ENCODE results near the gene MGMT. TPM values are rescaled to one million over a fixed set of nuclear protein-coding genes. Genes with fewer than 3 reads are reported as not detected.

The MGMT gene
- total and polyA plus RNA-seq, 2 of the 4 experiments (the other 2 are of a cell fraction): 11.5 to 17.8 TPM

DNA sequence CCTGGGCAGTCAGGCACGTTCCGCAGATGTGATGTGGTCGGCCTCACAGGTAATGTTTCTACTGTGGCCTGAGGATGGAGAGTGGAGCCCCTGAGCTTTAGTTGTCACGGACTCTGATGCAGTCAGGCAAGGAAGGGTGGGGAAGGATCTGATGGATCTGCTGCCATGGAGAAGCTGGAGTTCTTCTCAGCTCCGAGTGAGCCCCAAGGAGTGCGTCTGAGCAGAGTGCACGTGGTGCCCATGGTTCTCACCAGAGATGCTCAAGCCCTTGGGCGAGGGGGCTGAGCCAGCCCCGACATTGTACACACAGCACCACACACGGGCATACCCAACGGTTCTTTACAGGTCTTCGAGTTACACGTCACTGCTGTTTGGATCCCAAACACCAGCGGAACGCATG, 304.5 kb downstream of the MGMT start:
- Histone ChIP-seq H3K9me3 (ENCODE audit: control insufficient read depth, insufficient read depth, low read length) (peaks cover 44% of the 10 kb centered on the region), H2BK20ac (ENCODE audit: low read depth, low read length) (no peak overlapping the region), H3K9me1 (ENCODE audit: insufficient read depth, low read length) (no peaks in the 10 kb centered on the region), H2AFZ (replicated peaks; ENCODE audit: low read length, poor library complexity) (no peak overlapping the region), H3K4me1 (ENCODE audit: control insufficient read depth, insufficient read depth, low read length) (no peaks in the 10 kb centered on the region), H3K27me3 (ENCODE audit: control insufficient read depth, insufficient read depth, low read length) (no peaks in the 10 kb centered on the region), H3K14ac (replicated peaks; ENCODE audit: low read depth, low read length) (no peak overlapping the region), H3K27ac (ENCODE audit: insufficient read depth, low read length) (no peak overlapping the region), H2BK5ac (ENCODE audit: low read depth, low read length, poor library complexity, severe bottlenecking) (no peak overlapping the region), H3K9ac (ENCODE audit: low read depth, low read length) (no peak overlapping the region), H3K4me3 (ENCODE audit: insufficient read depth, low read depth, low read length) (no peak overlapping the region), H4K91ac (ENCODE audit: insufficient read depth, low read depth, low read length) (no peak overlapping the region), H3K79me1 (ENCODE audit: low read depth in 1 of 2, low read length in 2 of 2) (no peaks in the 10 kb centered on the region), H3K56ac (ENCODE audit: extremely low read depth, insufficient read depth, low read length) (no peak overlapping the region), H3K18ac (ENCODE audit: low read depth, low read length) (no peak overlapping the region), H4K20me1 (ENCODE audit: insufficient read depth, low read length) (no peaks in the 10 kb centered on the region), H4K5ac (ENCODE audit: low read depth, low read length) (no peak overlapping the region), H3K36me3 (ENCODE audit: control insufficient read depth, insufficient read depth, low read length) (no peaks in the 10 kb centered on the region), H2BK15ac (ENCODE audit: low read depth, low read length) (no peak overlapping the region), H3K4ac (ENCODE audit: low read depth, low read length) (no peak overlapping the region), H3K4me2 (ENCODE audit: low read depth, low read length) (no peak overlapping the region), H2BK120ac (ENCODE audit: low read depth, low read length) (no peak overlapping the region), H3K23ac (ENCODE audit: low read depth, low read length) (no peak overlapping the region), H2AK5ac (ENCODE audit: low read depth, low read length) (no peak overlapping the region), H2AK9ac (replicated peaks; ENCODE audit: low read depth, low read length, poor library complexity) (no peak overlapping the region), H4K8ac (ENCODE audit: low read depth in 2 of 2, low read length in 2 of 2) (no peak overlapping the region)
- no TSS peak for BruUV-seq (replicated peaks)
- 80% methylated on average over 11 of the region's 15 CpGs; no CpG with 5 or more reads in 1 of the 2 experiments for WGBS, 2 experiments (ENCODE audit: extremely low coverage in 2 of 2, insufficient read length in 1 of 2)
- ChIA-PET CTCF (no interaction called here), POLR2A (ENCODE audit: unreplicated experiment) (no interaction called here)
- TF ChIP-seq CHD1 (IDR thresholded peaks at IDR 0.05; ENCODE audit: low read depth, low read length): no peak
- no peak for TF ChIP-seq CEBPB (IDR thresholded peaks at IDR 0.05; ENCODE audit: low read depth, low read length)
- TF ChIP-seq BHLHE40 (IDR thresholded peaks at IDR 0.05; ENCODE audit: low read depth, low read length): no peak
- TF ChIP-seq MXI1 (IDR thresholded peaks at IDR 0.05; ENCODE audit: borderline replicate concordance, low read depth, low read length): no peak
- no peak for TF ChIP-seq MAZ (IDR thresholded peaks at IDR 0.05; ENCODE audit: borderline replicate concordance, low read depth, low read length)
- TF ChIP-seq, protein P1, sequence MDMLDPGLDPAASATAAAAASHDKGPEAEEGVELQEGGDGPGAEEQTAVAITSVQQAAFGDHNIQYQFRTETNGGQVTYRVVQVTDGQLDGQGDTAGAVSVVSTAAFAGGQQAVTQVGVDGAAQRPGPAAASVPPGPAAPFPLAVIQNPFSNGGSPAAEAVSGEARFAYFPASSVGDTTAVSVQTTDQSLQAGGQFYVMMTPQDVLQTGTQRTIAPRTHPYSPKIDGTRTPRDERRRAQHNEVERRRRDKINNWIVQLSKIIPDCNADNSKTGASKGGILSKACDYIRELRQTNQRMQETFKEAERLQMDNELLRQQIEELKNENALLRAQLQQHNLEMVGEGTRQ (IDR thresholded peaks at IDR 0.05; ENCODE audit: low read depth, low read length): no peak
- no peak for TF ChIP-seq RFX5 (IDR thresholded peaks at IDR 0.05; ENCODE audit: low read depth, low read length)
- TF ChIP-seq FOS (IDR thresholded peaks at IDR 0.05; ENCODE audit: low read depth, low read length): no peak
- TF ChIP-seq, protein P2, sequence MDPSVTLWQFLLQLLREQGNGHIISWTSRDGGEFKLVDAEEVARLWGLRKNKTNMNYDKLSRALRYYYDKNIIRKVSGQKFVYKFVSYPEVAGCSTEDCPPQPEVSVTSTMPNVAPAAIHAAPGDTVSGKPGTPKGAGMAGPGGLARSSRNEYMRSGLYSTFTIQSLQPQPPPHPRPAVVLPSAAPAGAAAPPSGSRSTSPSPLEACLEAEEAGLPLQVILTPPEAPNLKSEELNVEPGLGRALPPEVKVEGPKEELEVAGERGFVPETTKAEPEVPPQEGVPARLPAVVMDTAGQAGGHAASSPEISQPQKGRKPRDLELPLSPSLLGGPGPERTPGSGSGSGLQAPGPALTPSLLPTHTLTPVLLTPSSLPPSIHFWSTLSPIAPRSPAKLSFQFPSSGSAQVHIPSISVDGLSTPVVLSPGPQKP (IDR thresholded peaks at IDR 0.05; ENCODE audit: borderline replicate concordance, low read depth, low read length): no peak
- no peak for TF ChIP-seq POLR2A (IDR thresholded peaks at IDR 0.05; ENCODE audit: low read depth, low read length)
- no peak for TF ChIP-seq RAD21 (IDR thresholded peaks at IDR 0.05; ENCODE audit: low read length)
- TF ChIP-seq, protein P3, sequence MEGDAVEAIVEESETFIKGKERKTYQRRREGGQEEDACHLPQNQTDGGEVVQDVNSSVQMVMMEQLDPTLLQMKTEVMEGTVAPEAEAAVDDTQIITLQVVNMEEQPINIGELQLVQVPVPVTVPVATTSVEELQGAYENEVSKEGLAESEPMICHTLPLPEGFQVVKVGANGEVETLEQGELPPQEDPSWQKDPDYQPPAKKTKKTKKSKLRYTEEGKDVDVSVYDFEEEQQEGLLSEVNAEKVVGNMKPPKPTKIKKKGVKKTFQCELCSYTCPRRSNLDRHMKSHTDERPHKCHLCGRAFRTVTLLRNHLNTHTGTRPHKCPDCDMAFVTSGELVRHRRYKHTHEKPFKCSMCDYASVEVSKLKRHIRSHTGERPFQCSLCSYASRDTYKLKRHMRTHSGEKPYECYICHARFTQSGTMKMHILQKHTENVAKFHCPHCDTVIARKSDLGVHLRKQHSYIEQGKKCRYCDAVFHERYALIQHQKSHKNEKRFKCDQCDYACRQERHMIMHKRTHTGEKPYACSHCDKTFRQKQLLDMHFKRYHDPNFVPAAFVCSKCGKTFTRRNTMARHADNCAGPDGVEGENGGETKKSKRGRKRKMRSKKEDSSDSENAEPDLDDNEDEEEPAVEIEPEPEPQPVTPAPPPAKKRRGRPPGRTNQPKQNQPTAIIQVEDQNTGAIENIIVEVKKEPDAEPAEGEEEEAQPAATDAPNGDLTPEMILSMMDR (conservative IDR thresholded peaks at IDR 0.05; ENCODE audit: low read depth, low read length): no peak
- TF ChIP-seq NFE2L2 (IDR thresholded peaks at IDR 0.05; ENCODE audit: low read depth, low read length): no peak
- no peak for TF ChIP-seq SMC3 (IDR thresholded peaks at IDR 0.05; ENCODE audit: low read depth, low read length)
- TF ChIP-seq RCOR1 (IDR thresholded peaks at IDR 0.05; ENCODE audit: insufficient replicate concordance, low read length): no peak
- no peak for TF ChIP-seq MAFK (IDR thresholded peaks at IDR 0.05; ENCODE audit: low read depth, low read length)
- no peak for ATAC-seq (ENCODE audit: low read depth)
- intact Hi-C loops (cut with micrococcal nuclease) (no loop called here), dilution Hi-C loops (cut with HindIII; ENCODE audit: low sequenced_read_pairs, unreplicated experiment) (no loop called here), in situ Hi-C loops (cut with MboI; ENCODE audit: low sequenced_read_pairs) (no loop called here)
- no peak for DNase-seq

All from IMR-90 (cell line).